GM23338 (cell line): ENCODE measurements around the gene GSAP. TPM values are rescaled to one million over a fixed set of nuclear protein-coding genes. Genes with fewer than 3 reads are reported as not detected.

Experiments used
- ATAC-seq: fragments of 200-7000 bp; cut with Tn5 transposase; 3 replicates; pipeline ENCODE4 v1.9.1; 2020
- DNase-seq: peaks from one replicate; pipeline ENCODE4 v3.0.0-alpha.2; 2015; ENCODE audit warnings: low spot score
- H2AFZ ChIP-seq: fragments of 200-600 bp; sonication (generic); 2 replicates; pipeline ENCODE4 v1.8.0; 2016; ENCODE audit warnings: antibody characterized with exemption, mild to moderate bottlenecking, moderate library complexity
- H3F3A ChIP-seq: fragments of 200-600 bp; sonication (generic); replicated peaks from 2 replicates; pipeline ENCODE4 v1.8.0; 2017; ENCODE audit warnings: antibody characterized with exemption, mixed run types, low read depth
- H3K27ac ChIP-seq: fragments of 200-600 bp; sonication (generic); 2 replicates; pipeline ENCODE4 v1.6.1; 2016; ENCODE audit warnings: low read depth
- H3K27me3 ChIP-seq: fragments of 200-600 bp; sonication (generic); 2 replicates; pipeline ENCODE4 v1.8.0; 2016; ENCODE audit warnings: mild to moderate bottlenecking, mixed run types, moderate library complexity; ENCODE audit not compliant: insufficient read depth
- H3K36me3 ChIP-seq: fragments of 200-600 bp; sonication (generic); 2 replicates; pipeline ENCODE4 v1.8.0; 2016; ENCODE audit warnings: mild to moderate bottlenecking; ENCODE audit not compliant: insufficient read depth
- H3K4me1 ChIP-seq: fragments of 200-600 bp; sonication (generic); 2 replicates; pipeline ENCODE4 v1.8.0; 2016; ENCODE audit warnings: mild to moderate bottlenecking, moderate library complexity; ENCODE audit not compliant: insufficient read depth
- H3K4me2 ChIP-seq: fragments of 200-600 bp; sonication (generic); 2 replicates; pipeline ENCODE4 v1.7.1; 2017; ENCODE audit warnings: mixed run types
- H3K4me3 ChIP-seq: fragments of 200-600 bp; sonication (generic); 2 replicates; pipeline ENCODE4 v1.6.1; 2016; ENCODE audit warnings: mixed run types
- H3K79me2 ChIP-seq: fragments of 200-600 bp; sonication (generic); replicated peaks from 2 replicates; pipeline ENCODE4 v1.8.0; 2017; ENCODE audit warnings: mild to moderate bottlenecking; ENCODE audit not compliant: insufficient read depth
- H3K9me2 ChIP-seq: fragments of 200-600 bp; sonication (generic); 2 replicates; pipeline ENCODE4 v1.8.0; 2017; ENCODE audit not compliant: insufficient read depth
- H4K20me1 ChIP-seq: fragments of 200-600 bp; sonication (generic); replicated peaks from 2 replicates; pipeline ENCODE4 v1.8.0; 2017; ENCODE audit warnings: mild to moderate bottlenecking; ENCODE audit not compliant: insufficient read depth
- H3K27ac Mint-ChIP-seq: 2 replicates; pipeline ENCODE4 v1.8.0; 2020; ENCODE audit warnings: inconsistent platforms, mild to moderate bottlenecking, moderate library complexity, mixed read lengths
- H3K27me3 Mint-ChIP-seq: 3 replicates; pipeline ENCODE4 v1.8.0; 2022; ENCODE audit warnings: low read depth, mild to moderate bottlenecking, moderate library complexity, mixed read lengths, inconsistent platforms; ENCODE audit not compliant: insufficient read depth, poor library complexity
- H3K36me3 Mint-ChIP-seq: 3 replicates; pipeline ENCODE4 v1.8.0; 2021; ENCODE audit warnings: low read depth, mild to moderate bottlenecking, inconsistent platforms, moderate library complexity, mixed read lengths
- H3K4me1 Mint-ChIP-seq: 3 replicates; pipeline ENCODE4 v1.8.0; 2020; ENCODE audit warnings: mild to moderate bottlenecking, inconsistent platforms, mixed read lengths
- H3K4me3 Mint-ChIP-seq: 3 replicates; pipeline ENCODE4 v1.8.0; 2021; ENCODE audit warnings: moderate library complexity, mild to moderate bottlenecking, inconsistent platforms, mixed read lengths
- H3K9me3 Mint-ChIP-seq: 3 replicates; pipeline ENCODE4 v1.8.0; 2020; ENCODE audit warnings: moderate library complexity, mild to moderate bottlenecking, inconsistent platforms, mixed read lengths
- CREB1 ChIP-seq: fragments of 250-450 bp; sonication (Bioruptor Pico); IDR thresholded peaks from 2 replicates; pipeline ENCODE4 v1.5.0; 2020; ENCODE audit warnings: low read depth, mild to moderate bottlenecking, moderate library complexity
- ETS1 ChIP-seq: IDR thresholded peaks from 2 replicates; pipeline ENCODE4 v1.6.1; 2016; ENCODE audit warnings: antibody characterized with exemption
- EZH2 ChIP-seq: fragments of 200-600 bp; sonication (generic); IDR thresholded peaks from one replicate; pipeline ENCODE4 v1.8.0; 2017; ENCODE audit warnings: antibody characterized with exemption, mild to moderate bottlenecking, low read depth; ENCODE audit not compliant: unreplicated experiment
- EZH2phosphoT487 ChIP-seq: fragments of 200-600 bp; sonication (generic); IDR thresholded peaks from one replicate; pipeline ENCODE4 v1.8.1; 2018; ENCODE audit warnings: antibody characterized with exemption; ENCODE audit not compliant: unreplicated experiment
- JUNB ChIP-seq: IDR thresholded peaks from one replicate; pipeline ENCODE4 v1.6.1; 2016; ENCODE audit warnings: antibody characterized with exemption; ENCODE audit not compliant: unreplicated experiment
- NANOG ChIP-seq: IDR thresholded peaks from 2 replicates; pipeline ENCODE4 v1.6.1; 2016; ENCODE audit warnings: antibody characterized with exemption, borderline replicate concordance
- POLR2AphosphoS5 ChIP-seq: IDR thresholded peaks from 2 replicates; pipeline ENCODE4 v1.6.1; 2016; ENCODE audit warnings: antibody characterized with exemption, low read depth
- REST ChIP-seq: IDR thresholded peaks from one replicate; pipeline ENCODE4 v1.6.1; 2018; ENCODE audit warnings: antibody characterized with exemption; ENCODE audit not compliant: unreplicated experiment
- STAT1 ChIP-seq: IDR thresholded peaks from one replicate; pipeline ENCODE4 v1.6.1; 2016; ENCODE audit warnings: antibody characterized with exemption; ENCODE audit not compliant: unreplicated experiment
- ZNF114 ChIP-seq: fragments of 250-450 bp; sonication (Bioruptor Pico); IDR thresholded peaks from 2 replicates; pipeline ENCODE4 v1.5.0; 2020; ENCODE audit warnings: mild to moderate bottlenecking, moderate library complexity
- ZNF331 ChIP-seq: fragments of 250-450 bp; sonication (Bioruptor Pico); IDR thresholded peaks from 2 replicates; pipeline ENCODE4 v1.5.0; 2020; ENCODE audit warnings: low read depth, mild to moderate bottlenecking, moderate library complexity
- ZNF462 ChIP-seq: fragments of 250-450 bp; sonication (Bioruptor Pico); IDR thresholded peaks from 2 replicates; pipeline ENCODE4 v1.5.0; 2020; ENCODE audit warnings: mild to moderate bottlenecking, moderate library complexity
- polyA plus RNA-seq: library from polyadenylated mRNA; unstranded; fragments of >200 nt; fragmentation: Nextera tagmentation; extraction: Ambion mirVana; gene quantifications from 2 replicates; pipeline ENCODE4 v1.2.1, GENCODE V29; 2016
- total RNA-seq: library from RNA; depleted of rRNA; stranded (reverse); fragments of >200 nt; shearing (Covaris generic); gene quantifications from 2 replicates; pipeline ENCODE4 v1.2.3, GENCODE V29; 2014
- TF ChIP-seq, protein P1 (sequence below), 2 experiments: fragments of 200-600 bp in 1 of 2; sonication (generic) in 1 of 2; conservative IDR thresholded peaks; 2 replicates each; pipeline versions ENCODE4 v1.5.1 to v1.6.1; 2016 to 2017; ENCODE audit warnings: antibody characterized with exemption in 2 of 2, low read depth in 2 of 2, mild to moderate bottlenecking in 2 of 2, moderate library complexity in 1 of 2

Gene GSAP
- total and polyA plus RNA-seq, 2 experiments from 2014 or later: 0.63 to 1.1 TPM

DNA sequence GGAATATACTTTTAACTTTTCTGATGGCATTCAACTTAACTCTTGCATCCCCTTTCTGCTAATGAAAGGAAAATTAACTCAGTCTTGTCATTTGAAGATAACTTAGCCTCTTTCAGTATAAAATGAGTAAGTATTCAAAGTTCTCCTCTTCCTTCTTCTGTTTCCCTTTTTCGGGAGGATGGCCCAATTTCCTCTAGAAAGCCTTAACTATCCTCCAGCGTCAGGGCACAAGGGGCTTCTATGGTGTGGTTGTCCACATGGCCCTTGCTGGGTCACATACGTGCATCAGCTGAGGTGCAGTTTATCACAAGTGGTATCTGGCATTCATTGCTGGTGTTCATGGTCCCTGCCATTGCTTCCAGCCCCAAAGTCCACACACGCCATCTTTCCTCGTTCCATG, 17.8 kb upstream of the GSAP start:
- Histone ChIP-seq H3K9me2 (no peaks in the 10 kb centered on the region), H3K79me2 (no peaks in the 10 kb centered on the region), H3K27me3 (no peaks in the 10 kb centered on the region), H3K4me3 (no peak overlapping the region), H3F3A (no peaks in the 10 kb centered on the region), H3K4me2 (no peak overlapping the region), H3K4me1 (no peaks in the 10 kb centered on the region; the same call in 1 of the 2 replicates), H4K20me1 (no peaks in the 10 kb centered on the region), H3K36me3 (no peaks in the 10 kb centered on the region), H2AFZ (no peak overlapping the region), H3K27ac (no peak overlapping the region)
- no peak for TF ChIP-seq ETS1
- TF ChIP-seq EZH2phosphoT487: no peak
- TF ChIP-seq EZH2: no peak
- TF ChIP-seq ZNF114: no peak
- no peak for TF ChIP-seq REST
- TF ChIP-seq ZNF462: no peak
- no peak for TF ChIP-seq NANOG
- TF ChIP-seq ZNF331: no peak
- TF ChIP-seq, protein P1, sequence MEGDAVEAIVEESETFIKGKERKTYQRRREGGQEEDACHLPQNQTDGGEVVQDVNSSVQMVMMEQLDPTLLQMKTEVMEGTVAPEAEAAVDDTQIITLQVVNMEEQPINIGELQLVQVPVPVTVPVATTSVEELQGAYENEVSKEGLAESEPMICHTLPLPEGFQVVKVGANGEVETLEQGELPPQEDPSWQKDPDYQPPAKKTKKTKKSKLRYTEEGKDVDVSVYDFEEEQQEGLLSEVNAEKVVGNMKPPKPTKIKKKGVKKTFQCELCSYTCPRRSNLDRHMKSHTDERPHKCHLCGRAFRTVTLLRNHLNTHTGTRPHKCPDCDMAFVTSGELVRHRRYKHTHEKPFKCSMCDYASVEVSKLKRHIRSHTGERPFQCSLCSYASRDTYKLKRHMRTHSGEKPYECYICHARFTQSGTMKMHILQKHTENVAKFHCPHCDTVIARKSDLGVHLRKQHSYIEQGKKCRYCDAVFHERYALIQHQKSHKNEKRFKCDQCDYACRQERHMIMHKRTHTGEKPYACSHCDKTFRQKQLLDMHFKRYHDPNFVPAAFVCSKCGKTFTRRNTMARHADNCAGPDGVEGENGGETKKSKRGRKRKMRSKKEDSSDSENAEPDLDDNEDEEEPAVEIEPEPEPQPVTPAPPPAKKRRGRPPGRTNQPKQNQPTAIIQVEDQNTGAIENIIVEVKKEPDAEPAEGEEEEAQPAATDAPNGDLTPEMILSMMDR (conservative IDR thresholded peaks at IDR 0.05; ENCODE audit: low read depth in 2 of 2): no peak
- no peak for TF ChIP-seq STAT1
- TF ChIP-seq POLR2AphosphoS5: no peak
- no peak for TF ChIP-seq JUNB
- TF ChIP-seq CREB1 (CRISPR knock-in tag): no peak
- no peak for DNase-seq
- Mint-ChIP-seq H3K4me3 (no peak overlapping the region), H3K27ac (no peak overlapping the region), H3K27me3 (no peaks in the 10 kb centered on the region), H3K4me1 (peaks cover 8% of the 10 kb centered on the region), H3K36me3 (no peaks in the 10 kb centered on the region), H3K9me3 (no peaks in the 10 kb centered on the region)
- no peak for ATAC-seq
